Activated CD4-positive, alpha-beta T cell treated with anti-CD3 and anti-CD28 coated beads for 48 hours (primary cell): Measurements from ENCODE around the gene NTM.
"Not testable (repeated sequence)": the region's sequence is repeated elsewhere in the genome, so short reads cannot be mapped to it uniquely, and the experiment has no call there.

Experiments used
- DNase-seq: peaks from one replicate; pipeline ENCODE4 v3.0.0-alpha.2; 2020

NTM gene

DNA sequence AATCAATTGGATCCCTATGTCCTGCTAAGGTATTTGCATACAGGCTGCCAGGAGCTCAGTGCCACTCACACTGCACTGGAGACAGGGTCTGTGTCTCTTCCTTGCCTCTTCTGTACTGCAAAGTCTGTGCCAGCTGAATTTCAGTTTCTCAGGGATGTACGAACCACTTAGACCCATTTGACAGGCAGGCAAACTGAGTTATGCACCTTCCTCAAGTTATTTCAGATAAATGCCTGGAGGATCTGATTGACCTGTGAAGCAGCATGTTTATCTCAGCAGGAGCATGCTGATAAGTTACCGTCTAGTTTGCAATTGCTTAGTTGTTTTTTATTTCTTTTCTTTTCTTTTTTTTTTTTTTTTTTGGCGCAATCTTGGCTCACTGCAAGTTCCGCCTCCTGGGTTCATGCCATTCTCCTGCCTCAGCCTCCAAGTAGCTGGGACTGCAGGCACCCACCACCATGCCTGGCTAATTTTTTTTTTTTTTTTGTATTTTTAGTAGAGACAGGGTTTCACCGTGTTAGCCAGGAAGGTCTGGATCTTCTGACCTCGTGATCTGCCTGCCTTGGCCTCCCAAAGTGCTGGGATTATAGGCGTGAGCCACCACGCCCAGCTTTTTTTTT is 54.0 kb downstream of the NTM start:
- DNase-seq = not testable (repeated sequence)

DNA sequence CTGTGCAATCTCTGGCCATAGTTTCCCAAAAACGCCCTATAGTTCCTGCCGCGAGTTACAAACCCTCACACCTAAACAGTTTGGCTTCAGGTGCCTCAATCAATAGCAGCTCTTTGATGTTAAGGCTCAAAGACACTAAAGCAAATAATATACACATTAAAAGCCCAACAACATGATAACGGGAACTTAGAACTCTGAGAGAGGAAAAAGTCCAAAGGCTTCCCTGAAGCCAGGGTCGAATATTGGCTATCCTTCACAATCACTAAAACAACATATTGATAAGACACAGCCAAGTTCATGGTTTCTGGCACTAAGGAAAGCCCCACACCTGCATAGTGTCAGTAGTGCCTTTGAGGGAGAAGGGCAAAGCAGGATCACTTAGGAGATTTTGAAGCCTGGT is 54.9 kb downstream of the NTM start:
- no peak for DNase-seq

DNA sequence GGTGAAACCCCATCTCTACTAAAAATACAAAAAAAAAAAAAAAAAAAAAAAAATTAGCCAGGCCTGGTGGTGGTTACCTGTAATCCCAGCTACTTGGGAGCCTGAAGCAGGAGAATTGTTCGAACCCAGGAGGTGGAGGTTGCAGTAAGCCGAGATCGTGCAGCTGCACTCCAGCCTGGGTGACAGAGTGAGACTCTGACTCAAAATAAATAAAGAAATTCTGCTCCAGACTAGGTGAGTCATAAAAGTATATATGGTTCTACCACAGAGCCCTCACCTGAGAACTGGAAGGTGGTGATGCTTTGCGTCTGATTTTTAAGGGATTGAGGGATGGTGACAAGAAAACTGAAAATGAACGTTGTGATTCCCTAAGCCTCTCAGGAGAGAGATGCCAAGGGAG is 58.4 kb downstream of the NTM start:
- DNase-seq = no peak

DNA sequence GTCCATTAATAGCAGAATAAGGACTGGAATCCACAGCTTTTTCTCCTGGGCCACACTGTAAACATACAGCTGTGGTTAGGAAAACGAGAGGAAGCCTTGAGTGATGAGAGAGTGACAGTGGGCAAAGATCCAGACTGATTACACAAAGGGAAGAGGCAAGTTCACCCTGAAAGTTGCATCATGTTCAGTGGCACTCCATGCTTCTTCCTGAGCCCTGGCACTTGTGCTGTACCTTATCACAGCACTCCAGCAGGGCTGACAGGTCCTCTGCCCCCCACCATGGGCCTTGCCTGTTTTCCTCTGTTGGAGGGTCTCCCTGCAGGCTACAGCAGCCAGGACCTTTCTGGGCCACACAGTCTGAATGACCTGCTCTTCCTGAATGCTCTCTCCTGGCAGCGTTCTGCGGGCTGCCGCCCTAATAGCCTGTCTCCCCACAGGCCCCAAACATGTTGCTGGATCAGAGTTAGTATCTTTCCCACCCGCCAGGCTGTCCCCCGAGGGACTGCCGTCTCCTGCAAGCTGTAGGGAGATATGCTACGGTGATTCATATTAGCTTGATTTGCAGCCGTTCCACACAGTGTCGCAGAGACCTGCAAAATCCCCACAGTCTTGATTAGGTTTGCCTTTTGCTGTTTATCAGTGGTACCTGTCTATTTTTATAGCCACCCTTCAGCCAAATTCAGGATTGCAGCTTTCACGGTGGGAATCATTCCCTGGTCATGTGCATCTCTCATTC is 60.2 kb downstream of the NTM start:
- DNase-seq = no peak

DNA sequence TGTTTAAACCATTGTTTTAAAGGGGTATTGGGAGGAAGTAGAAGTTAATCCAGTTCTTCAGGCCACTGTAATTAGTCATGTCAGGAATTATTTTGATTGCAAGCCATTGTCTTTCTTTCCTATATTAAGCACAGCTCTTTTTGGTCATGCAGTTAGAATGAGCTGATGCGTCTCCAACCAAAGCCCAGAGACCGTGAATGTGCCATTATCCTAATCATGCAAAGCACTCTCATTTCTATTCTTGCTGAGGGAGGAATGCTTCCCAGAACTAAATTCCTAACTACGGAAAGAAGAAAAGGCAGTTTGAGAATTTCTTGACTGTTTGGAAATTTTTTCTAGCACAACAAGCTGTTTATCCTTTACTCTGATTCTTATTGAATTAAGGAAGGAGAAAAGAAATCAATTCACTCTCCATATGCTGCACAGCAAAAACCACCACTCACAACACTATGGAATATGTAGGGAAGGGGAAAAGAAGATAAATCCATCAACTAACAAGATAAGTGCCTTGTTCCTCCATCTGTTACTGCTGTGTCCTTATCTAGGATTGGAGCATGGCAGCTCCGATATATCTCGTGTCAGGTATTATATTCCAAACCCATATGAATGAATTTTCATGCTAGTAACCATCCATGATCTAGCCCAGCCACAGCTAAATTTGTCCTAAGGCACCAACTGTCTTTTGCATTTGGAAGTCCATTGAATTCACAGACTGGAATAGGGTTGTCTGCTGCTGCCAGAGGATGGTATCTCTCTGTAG is 70.8 kb downstream of the NTM start:
- no peak for DNase-seq

DNA sequence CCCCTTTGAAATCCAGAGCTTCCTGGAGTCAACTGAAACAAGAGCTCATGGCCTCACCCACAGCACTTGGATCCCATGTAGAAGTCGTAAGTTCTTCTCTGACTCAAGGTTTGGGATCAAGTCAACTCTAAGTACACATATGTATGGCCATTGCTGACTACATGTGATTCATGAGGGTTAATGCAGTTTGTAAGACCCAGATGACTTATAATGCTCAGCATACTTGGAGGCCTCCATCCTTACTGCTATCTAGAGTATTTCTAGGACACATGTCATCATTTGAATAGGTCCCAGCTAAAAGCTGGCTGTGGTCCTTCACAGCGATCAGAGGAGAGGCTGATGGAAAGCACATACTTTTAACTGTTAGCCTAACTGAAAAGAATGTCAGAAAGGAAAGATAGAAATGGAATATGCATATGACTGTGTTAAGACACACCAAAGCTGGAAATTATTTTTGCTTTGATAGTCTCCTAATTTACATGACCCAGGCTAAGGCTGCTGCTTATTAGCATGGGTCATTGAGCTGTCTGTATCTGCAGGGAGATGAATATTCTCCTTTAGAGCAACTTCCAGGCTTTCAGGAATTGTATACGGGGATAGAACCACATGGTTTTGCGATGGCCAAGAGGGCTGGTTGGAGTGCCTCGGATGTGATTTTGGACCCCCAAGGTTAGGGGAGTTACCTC is 76.3 kb downstream of the NTM start:
- no peak for DNase-seq

DNA sequence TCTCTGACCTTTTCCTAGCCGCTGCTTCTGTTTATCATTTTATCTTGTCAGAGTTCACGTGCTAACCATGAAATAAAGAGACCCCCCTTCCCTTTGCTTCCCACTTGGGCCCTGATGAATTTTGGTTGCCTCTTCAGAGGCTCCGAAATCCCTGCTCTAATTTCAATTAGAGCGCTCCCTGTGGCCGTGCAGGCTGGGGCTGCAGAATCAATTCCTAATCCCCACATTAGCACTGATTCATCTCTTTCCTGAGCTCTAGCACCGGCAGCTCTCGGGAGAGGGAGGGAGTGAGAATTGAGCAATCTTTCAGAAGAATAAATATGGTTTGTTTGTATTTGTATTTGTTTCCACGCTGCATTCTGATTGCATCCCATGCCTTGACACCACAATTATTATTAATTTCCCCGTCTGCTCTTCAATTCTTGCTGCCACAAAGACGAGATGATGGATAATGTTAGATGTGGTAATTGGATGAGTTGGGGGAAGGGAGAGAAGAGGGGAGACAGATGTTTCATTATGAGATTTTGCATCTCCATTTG is 76.9 kb downstream of the NTM start:
- DNase-seq = no peak

DNA sequence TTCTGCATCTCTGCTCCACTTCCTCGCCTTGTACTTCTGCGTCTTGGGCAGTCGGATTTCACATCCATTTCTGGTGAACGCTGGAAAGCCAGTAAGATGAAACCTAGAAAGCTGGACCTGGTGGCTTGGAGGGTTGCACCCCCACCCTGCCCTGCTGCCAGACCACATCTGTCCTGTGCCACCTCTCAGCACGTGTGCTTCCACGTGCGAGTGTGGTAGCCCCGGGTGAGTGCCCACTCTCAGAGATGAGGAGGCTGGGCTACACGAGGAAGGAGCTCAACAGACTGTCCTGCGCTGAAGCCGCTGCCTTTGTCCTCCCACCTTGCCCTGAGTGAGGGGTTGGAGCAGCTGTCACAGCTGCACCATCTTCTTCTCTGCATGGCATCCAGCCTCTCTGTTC is 77.5 kb downstream of the NTM start:
- DNase-seq = no peak

DNA sequence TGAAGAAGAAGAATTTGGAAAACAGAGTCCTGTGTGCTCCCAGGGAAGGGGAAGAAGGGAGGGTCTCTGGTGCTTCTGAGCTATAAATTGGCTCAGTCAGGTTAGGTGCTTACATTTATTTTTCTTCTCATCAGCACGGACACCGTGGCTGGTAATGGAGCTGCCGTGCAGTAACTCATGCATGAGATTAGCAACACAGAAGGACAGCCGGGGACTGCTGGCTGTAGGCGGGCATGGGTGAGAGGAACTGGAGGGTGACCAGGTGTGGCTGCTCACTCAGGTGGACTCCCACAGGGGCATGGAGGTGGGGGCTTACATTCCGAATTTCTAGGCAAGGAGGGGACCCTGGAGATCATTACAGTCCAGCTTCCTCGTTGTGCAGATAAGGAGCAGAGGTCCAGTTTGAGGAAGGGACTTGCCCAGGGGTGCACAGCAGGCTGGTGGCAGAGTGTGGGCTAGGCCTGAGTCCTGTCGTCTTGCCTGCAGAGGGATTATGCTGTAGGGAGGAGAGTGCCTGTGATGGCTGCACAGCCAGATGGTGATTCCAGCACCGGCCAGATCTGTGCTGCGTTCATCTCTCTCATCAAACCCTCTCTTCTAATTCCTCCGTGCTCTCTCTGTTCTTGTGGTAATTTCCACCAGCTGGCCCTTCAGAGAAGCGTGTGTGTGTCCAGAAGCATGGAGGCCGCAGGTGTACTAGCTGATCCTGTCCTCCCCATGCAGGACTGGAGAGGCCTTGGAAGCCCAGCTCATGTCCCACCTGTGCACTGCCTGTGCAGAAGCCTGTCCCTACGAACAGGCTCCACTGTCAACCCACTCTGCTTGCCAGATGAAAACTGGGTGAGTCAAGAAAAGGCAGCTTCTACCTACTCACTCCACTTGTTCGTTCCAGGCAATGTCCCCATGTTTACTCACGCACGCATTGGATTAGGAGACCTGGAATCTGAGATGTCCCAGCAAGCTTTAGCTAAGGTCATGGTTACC is 78.9 kb downstream of the NTM start:
- no peak for DNase-seq

DNA sequence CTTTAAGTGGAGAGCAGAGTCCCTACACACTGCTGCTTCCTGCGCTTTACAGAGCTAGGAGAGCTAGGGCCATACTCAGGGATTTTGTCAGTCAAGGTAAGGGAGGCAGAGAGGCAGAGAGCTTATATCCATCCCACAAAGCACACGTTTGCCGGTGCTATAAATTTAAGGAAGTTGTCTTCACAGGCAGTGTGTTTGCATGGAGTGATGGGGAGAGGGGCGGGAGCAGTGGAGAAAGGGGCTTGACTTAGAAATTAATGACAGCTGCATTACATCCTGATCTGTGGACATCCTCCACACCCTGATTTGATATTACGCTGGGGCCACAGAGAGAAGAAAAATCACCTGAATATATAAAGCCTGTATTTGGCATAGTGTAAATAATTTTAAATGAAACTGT is 84.1 kb downstream of the NTM start:
- no peak for DNase-seq

DNA sequence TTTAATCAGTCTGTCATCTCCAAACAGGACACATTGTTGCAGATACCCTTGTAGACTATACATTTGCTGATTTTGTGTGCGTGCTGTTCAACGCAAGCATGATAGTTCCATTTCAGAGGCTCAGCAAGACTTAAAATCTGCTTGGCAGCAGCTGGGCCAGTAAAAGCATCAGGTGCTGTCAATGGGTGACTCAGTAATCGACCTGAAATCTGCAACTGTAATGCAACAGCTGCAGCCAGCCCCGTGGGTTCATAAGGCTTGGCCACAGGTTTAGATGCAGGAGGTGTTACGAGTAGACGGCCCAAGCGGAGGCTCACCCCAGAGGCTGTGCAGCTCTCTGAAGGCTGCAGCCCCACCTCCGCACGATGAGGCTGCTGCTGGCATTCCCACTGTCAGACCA is 84.6 kb downstream of the NTM start:
- DNase-seq = no peak

DNA sequence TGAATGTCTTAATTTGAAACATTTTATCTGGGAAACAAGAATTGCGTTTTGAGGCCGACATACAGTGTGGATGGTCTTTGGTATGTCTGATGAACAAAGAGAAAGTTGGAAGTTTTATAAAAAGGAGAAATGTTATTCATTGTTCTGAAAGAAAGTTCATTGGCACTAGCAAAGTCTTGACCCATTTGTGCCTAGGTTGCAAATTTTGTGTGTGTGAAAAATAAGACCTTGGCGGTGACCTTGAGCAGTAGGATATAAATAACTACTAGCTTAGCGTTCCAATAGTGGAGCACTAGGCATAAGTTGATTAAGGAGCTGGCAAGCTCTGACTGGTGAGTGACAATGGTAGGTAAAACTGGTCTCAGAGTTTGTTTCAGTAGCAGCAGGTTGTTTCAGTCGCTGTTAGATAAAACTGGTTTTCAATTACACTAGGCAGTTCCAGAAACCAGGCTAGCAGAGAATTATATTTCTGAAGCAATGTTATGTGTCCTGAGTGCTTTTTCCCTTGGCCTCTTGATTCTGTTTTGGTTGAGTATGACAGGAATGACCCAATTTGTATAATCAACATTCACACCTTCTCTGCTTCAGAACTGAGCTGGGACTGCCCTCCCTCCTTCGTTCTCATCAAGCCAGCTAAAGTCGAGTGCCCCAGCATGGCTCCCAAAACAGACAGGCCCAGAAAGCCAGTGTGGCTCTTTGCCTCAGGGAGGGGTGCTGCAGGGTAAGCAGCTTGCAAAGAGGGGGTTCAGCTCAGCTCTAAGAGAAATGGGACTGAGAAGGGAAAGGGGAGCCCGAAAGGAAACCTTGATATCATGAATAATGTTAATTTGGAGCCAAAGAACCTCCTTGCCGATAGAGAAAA is 85.7 kb downstream of the NTM start:
- DNase-seq = no peak

DNA sequence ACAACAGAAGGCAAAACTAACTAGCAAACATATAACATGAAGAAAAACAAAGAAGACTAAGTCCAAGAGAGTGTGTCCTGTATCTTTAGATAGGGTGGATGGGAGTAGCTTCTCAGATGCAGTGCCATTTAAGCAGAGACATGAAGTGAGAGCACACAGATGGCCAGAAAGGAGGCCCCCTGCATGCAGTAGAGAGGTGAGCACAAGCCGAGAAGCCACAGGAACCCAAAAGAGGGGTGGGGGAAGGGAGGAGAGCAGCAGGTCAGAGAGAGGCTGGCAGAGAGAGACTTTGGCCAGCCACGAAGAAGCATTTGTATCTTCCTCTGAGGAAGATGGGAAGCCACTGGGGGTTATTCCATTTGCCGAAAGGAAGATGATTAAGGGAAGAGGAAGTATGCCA is 86.7 kb downstream of the NTM start:
- DNase-seq = no peak

DNA sequence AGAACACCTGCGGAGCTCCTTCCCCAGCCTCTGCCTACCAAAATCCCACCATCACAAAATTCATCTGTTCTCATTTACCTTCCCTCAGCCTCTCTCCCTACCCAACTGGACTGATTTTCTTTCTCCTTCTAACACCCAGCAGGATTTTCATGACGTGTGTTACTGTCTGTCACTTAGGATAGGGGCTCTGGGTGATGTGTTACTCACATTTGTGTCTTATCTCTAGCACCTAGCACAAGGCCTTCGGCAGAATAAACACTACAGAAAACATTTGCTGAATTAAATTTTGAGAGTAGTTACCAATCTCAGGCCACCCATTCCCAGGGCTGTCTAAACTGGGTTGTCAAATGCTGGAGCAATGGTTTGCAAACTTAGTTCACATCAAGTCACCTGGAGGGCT is 88.0 kb downstream of the NTM start:
- no peak for DNase-seq

DNA sequence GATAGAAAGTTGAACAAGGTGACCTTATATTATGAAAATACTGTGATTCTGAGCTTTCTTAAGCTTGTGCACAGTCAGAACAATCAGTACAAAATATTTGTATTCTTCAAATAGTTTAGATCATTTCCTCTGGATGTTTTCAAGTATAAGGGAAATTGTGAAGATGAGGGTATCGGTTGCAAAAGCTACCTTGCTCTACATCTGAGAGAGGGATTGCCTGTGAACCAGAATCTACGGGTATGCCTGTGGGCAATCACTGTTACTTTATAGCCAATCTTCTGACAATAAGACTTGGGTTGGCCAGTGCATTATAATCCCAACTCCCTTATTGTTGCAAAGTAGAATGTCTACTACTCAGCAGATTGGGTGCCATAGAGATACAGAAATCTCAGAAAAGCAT is 90.5 kb downstream of the NTM start:
- no peak for DNase-seq

DNA sequence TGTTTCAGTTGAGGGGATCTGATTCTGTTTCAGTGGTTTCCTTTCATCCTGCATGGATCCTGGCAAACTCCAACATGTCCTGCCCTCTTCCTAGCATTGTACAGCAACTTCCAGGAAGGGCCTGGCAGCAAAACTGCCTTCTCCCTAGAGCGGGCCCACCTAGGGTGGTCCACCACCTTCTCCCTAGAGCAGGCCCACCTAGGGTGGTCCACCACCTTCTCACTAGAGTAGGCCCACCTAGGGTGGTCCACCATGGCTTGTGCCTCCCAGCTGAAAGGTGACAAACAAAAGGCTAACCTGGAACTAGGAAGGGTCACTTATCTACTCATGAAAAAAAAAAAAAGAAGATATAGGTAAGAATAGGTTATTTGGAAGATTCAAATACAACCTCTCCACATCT is 92.2 kb downstream of the NTM start:
- no peak for DNase-seq

DNA sequence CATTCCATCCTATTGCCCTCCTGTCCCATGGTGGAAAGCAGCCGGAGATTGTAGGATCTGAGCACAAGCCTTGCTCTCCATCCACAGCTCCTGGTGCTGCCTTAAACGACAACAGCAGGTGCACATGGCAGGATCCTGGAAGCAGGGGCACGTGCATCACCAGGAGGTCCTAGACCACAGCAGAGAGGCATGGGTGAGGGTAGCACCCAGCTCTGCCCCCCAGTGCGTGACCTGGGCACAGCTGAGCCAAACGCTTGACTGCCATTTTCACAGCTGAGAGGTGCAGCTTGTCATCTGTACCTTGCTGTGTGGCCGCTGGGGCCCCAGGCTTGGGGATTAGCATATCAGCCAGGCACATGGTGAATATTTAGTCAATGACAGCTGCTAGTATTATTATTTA is 92.7 kb downstream of the NTM start:
- no peak for DNase-seq

DNA sequence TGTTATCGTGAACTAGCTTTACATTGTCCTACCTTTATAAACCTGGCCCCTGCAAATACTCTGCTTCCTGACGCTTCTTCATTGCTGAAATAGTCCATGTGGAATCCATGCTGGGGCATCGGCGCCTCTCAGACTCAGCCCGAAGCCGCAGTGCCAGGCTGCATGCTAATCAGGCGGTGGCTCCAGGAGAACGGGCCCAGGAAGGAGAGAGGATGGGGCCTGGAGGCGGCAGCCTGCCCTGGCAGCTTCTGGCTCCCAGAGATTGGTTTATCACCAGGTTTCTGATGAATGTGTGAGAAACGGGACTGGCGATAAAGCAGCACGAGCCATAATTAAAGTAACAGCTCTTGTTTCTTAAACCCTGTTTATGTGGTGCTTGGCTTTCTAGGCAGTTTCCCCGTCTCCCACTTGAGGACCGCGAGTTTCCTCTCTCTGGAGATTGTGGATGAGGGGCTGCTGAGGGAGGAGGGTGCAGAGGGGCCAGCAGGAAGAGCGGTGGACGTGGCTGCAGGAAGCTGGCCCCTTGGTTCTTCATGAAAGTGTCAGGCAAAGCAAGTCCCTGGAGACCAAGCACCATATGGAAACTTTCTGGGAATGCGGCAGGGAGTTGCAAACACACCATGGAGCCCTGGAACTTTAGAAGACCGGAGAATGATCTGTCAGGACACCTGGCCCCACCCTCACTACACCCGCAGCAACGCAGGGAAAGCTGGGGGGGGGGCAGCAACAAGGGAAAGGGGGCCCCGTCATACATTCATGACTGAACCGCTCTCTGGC is 93.4 kb downstream of the NTM start:
- DNase-seq = no peak

DNA sequence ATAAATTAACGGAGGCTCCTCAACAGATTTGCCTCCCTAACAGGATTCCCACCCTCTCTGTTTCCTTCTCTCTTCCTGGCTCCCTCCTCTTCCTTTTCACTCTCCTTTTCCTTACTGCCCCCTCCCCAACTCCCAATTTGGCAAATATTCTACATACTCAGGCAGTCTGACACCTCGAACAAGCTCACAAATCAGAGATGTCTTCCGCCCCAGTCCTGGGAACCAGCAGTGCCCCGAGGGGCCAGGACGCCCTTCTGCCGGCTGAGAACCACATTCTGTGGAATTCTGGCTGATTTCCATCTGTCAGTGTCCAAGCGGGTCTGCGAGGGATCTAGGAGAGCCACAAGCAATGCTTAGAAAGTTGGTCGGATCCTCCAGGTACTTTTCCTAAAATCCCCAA is 94.0 kb downstream of the NTM start:
- DNase-seq = no peak

DNA sequence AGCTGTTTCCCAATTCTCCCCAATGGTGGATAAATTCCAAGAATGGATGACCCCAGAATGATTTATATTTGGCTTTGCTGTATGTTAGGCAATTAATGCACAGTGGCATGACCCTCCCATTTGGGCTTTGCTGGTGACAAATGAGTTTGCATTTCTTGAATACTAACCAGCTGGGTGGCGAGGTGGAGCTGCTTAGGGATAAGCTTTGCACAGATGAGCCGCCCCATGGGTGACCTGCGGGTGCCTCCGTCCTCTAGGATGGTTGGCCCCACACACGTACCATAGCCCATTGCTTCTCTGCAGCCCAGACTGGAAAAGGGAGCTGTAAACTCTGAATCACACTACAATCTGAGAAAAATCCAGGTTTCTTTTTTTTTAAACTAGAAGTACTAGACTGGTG is 94.6 kb downstream of the NTM start:
- no peak for DNase-seq
